ENCODE results near the gene CCNC.
A peak's percentile ranks its signal among the peaks of the same experiment; 100 is the strongest.

Gene CCNC

GRCh38 chr6:99568103-99568933 lies at the start of gene CCNC:
TSS of gene CCNC (minus strand) at chr6:99568660. CDS start at chr6:99568527, 133 bp downstream.
- peak; percentile 91 to 93 for DNase-seq

GRCh38 chr6:99617131-99617530 lies 48.7 kb upstream of the CCNC start:
- no peak for DNase-seq

GRCh38 chr6:99614430-99615186 lies 46.1 kb upstream of the CCNC start:
- DNase-seq = peak in 1 of 2 experiments; percentile 36

- peak in 1 of 2 experiments; percentile 40 for DNase-seq
These were observed 45.4 kb upstream of the CCNC start for GRCh38 chr6:99613705-99614429.

GRCh38 chr6:99613409-99613704 lies 44.9 kb upstream of the CCNC start:
- DNase-seq = peak in 1 of 2 experiments; percentile 57

GRCh38 chr6:99612551-99613408 lies 44.3 kb upstream of the CCNC start:
- DNase-seq = peak in 1 of 2 experiments; percentile 6

- no peak for DNase-seq
These were observed 42.7 kb upstream of the CCNC start for GRCh38 chr6:99611148-99611547.

- DNase-seq = no peak
These were observed 41.5 kb upstream of the CCNC start for GRCh38 chr6:99609905-99610489.

GRCh38 chr6:99608886-99609482 lies 40.5 kb upstream of the CCNC start:
- DNase-seq = no peak

- no peak for DNase-seq
These were observed 39.8 kb upstream of the CCNC start for GRCh38 chr6:99608059-99608885.

- no peak for DNase-seq
These were observed 39.1 kb upstream of the CCNC start for GRCh38 chr6:99607416-99608036.

- no peak for DNase-seq
These were observed 38.4 kb upstream of the CCNC start, which contains the start of gene PRDM13 for GRCh38 chr6:99606656-99607415. TSS of gene PRDM13 (plus strand) at chr6:99606833. CDS start at chr6:99607035, 202 bp downstream.

- no peak for DNase-seq
These were observed 37.6 kb upstream of the CCNC start for GRCh38 chr6:99605911-99606655.

GRCh38 chr6:99605074-99605734 lies 36.7 kb upstream of the CCNC start:
- DNase-seq = peak in 1 of 2 experiments; percentile 16

GRCh38 chr6:99604166-99605073 lies 36.0 kb upstream of the CCNC start:
- peak in 1 of 2 experiments; percentile 6 for DNase-seq

GRCh38 chr6:99603421-99604165 lies 35.1 kb upstream of the CCNC start:
- peak in 1 of 2 experiments; percentile 39 for DNase-seq

All from activated CD4-positive, alpha-beta T cell treated with anti-CD3 and anti-CD28 coated beads, Interleukin-2, amount 50 U/mL, for 48 hours (primary cell).